ENCODE results near the gene NMT1.
A peak's percentile ranks its signal among the peaks of the same experiment; 100 is the strongest.

GRCh38 chr17:45150911-45151809, 90.0 kb downstream of the NMT1 start:
- TF ChIP-seq CTCF (tag by site-specific recombination; IDR thresholded peaks at IDR 0.05), result no peak
- no peak for TF ChIP-seq ZBTB1 (tag by site-specific recombination; IDR thresholded peaks at IDR 0.05)
- TF ChIP-seq ZNF324 (tag by site-specific recombination; IDR thresholded peaks at IDR 0.05), result no peak
- TF ChIP-seq ZNF530 (tag by site-specific recombination; IDR thresholded peaks at IDR 0.05; ENCODE audit: low read depth), result no peak
- no peak for TF ChIP-seq YY1 (tag by site-specific recombination; IDR thresholded peaks at IDR 0.05)
- no peak for TF ChIP-seq ZNF645 (tag by site-specific recombination; IDR thresholded peaks at IDR 0.05)
- peak; percentile 97 for TF ChIP-seq PRDM6 (tag by site-specific recombination; IDR thresholded peaks at IDR 0.05)
- no peak for TF ChIP-seq ZNF174 (tag by site-specific recombination; IDR thresholded peaks at IDR 0.05)
- no peak for TF ChIP-seq ZNF114 (tag by site-specific recombination; IDR thresholded peaks at IDR 0.05)
- TF ChIP-seq PRDM1 (tag by site-specific recombination; IDR thresholded peaks at IDR 0.05), result no peak
- TF ChIP-seq, protein P1, sequence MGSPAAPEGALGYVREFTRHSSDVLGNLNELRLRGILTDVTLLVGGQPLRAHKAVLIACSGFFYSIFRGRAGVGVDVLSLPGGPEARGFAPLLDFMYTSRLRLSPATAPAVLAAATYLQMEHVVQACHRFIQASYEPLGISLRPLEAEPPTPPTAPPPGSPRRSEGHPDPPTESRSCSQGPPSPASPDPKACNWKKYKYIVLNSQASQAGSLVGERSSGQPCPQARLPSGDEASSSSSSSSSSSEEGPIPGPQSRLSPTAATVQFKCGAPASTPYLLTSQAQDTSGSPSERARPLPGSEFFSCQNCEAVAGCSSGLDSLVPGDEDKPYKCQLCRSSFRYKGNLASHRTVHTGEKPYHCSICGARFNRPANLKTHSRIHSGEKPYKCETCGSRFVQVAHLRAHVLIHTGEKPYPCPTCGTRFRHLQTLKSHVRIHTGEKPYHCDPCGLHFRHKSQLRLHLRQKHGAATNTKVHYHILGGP (tag by site-specific recombination; IDR thresholded peaks at IDR 0.05), result no peak

All from HEK293 (cell line).